Effector CD4-positive, alpha-beta T cell (primary cell): Measurements from ENCODE around the gene LAYN.
A peak's percentile ranks its signal among the peaks of the same experiment; 100 is the strongest.

Source experiments
- DNase-seq: peaks from one replicate; pipeline ENCODE4 v3.0.0-alpha.2; 2020

Gene LAYN

GRCh38 chr11:111562692-111563389 lies 22.3 kb downstream of the LAYN start:
- DNase-seq, result no peak

- DNase-seq, result peak; percentile 50
Measured at GRCh38 chr11:111565114-111565720, 24.7 kb downstream of the LAYN start.

GRCh38 chr11:111566324-111566723 lies 25.8 kb downstream of the LAYN start:
- DNase-seq, result no peak

GRCh38 chr11:111569476-111569875 lies 29.0 kb downstream of the LAYN start:
- DNase-seq, result no peak

- no peak for DNase-seq
Measured at GRCh38 chr11:111570796-111571195, 30.3 kb downstream of the LAYN start.

- no peak for DNase-seq
Measured at GRCh38 chr11:111571829-111572501, 31.4 kb downstream of the LAYN start.

GRCh38 chr11:111572581-111572980 lies 32.1 kb downstream of the LAYN start:
- no peak for DNase-seq

GRCh38 chr11:111573821-111574249 lies 33.3 kb downstream of the LAYN start:
- no peak for DNase-seq

GRCh38 chr11:111574373-111575225 lies 34.1 kb downstream of the LAYN start:
- no peak for DNase-seq

- no peak for DNase-seq
Measured at GRCh38 chr11:111575740-111576139, 35.2 kb downstream of the LAYN start.

GRCh38 chr11:111577821-111578220 lies 37.3 kb downstream of the LAYN start:
- DNase-seq, result no peak

GRCh38 chr11:111581341-111581740 lies 40.8 kb downstream of the LAYN start:
- no peak for DNase-seq

GRCh38 chr11:111582163-111582562 lies 41.6 kb downstream of the LAYN start:
- no peak for DNase-seq

- DNase-seq, result no peak
Measured at GRCh38 chr11:111582881-111583280, 42.4 kb downstream of the LAYN start.

GRCh38 chr11:111585371-111585770 lies 44.9 kb downstream of the LAYN start:
- no peak for DNase-seq

GRCh38 chr11:111586388-111586831 lies 45.9 kb downstream of the LAYN start:
- peak; percentile 57 for DNase-seq

GRCh38 chr11:111589114-111589513 lies 48.6 kb downstream of the LAYN start:
- DNase-seq, result no peak

- DNase-seq, result no peak
Measured at GRCh38 chr11:111589886-111590499, 49.5 kb downstream of the LAYN start.

- DNase-seq, result no peak
Measured at GRCh38 chr11:111591187-111591960, 50.9 kb downstream of the LAYN start.

GRCh38 chr11:111592491-111592890 lies 52.0 kb downstream of the LAYN start:
- DNase-seq, result no peak

- no peak for DNase-seq
Measured at GRCh38 chr11:111596319-111596718, 55.8 kb downstream of the LAYN start.

GRCh38 chr11:111598148-111598547 lies 57.6 kb downstream of the LAYN start:
- no peak for DNase-seq
